Suprapubic skin (tissue), 4 donors: ENCODE results near the gene HERPUD1.

Experiments used
- POLR2A ChIP-seq, 2 donors: fragments of 450-650 bp; IDR thresholded peaks; one replicate each; pipeline ENCODE4 v1.6.1; 2017; ENCODE audit warnings: antibody characterized with exemption in 2 of 2, mild to moderate bottlenecking in 2 of 2, moderate library complexity in 2 of 2
- POLR2AphosphoS5 ChIP-seq, 3 donors: sonication (generic); formaldehyde crosslinking; IDR thresholded peaks; one replicate each; pipeline ENCODE4 v1.6.1; 2017; ENCODE audit warnings: antibody characterized with exemption in 3 of 3
- TF ChIP-seq, protein P1 (sequence below), 2 donors: fragments of 200-600 bp in 1 of 2; fragments of 450-650 bp in 1 of 2; sonication (generic) in 1 of 2; IDR thresholded peaks; one replicate each; pipeline ENCODE4 v1.5.1; 2016 to 2019; ENCODE audit warnings: antibody characterized with exemption in 2 of 2, mild to moderate bottlenecking in 1 of 2, moderate library complexity in 1 of 2

DNA sequence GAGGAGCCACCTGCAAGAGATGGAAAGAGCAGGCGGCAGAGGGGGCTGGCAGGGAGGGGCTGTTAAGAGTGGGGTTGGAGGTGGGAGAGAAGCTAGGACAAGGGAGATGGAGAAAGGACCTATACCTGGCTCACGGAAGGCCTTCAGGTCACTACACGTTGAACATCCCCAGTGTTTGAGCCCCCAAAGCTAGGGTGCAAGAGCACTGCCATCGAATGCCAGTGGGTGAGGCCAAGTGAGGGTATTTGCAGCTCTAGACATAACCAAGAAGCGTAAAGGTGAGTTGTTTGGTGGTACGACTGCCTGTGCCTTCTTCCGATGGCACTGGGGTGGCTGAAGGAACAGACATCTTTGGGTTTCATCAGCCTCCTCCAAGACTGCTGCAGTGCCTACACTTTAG, 17.0 kb upstream of the HERPUD1 start:
- TF ChIP-seq, protein P1, sequence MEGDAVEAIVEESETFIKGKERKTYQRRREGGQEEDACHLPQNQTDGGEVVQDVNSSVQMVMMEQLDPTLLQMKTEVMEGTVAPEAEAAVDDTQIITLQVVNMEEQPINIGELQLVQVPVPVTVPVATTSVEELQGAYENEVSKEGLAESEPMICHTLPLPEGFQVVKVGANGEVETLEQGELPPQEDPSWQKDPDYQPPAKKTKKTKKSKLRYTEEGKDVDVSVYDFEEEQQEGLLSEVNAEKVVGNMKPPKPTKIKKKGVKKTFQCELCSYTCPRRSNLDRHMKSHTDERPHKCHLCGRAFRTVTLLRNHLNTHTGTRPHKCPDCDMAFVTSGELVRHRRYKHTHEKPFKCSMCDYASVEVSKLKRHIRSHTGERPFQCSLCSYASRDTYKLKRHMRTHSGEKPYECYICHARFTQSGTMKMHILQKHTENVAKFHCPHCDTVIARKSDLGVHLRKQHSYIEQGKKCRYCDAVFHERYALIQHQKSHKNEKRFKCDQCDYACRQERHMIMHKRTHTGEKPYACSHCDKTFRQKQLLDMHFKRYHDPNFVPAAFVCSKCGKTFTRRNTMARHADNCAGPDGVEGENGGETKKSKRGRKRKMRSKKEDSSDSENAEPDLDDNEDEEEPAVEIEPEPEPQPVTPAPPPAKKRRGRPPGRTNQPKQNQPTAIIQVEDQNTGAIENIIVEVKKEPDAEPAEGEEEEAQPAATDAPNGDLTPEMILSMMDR (IDR thresholded peaks at IDR 0.05): no peak
- TF ChIP-seq POLR2AphosphoS5 (IDR thresholded peaks at IDR 0.05) (no peak), POLR2A (IDR thresholded peaks at IDR 0.05) (no peak)
